Globus pallidus (tissue), 1 donor: ENCODE data around the gene BACE2.
"Not testable (repeated sequence)": the region's sequence is repeated elsewhere in the genome, so short reads cannot be mapped to it uniquely, and the experiment has no call there.

ENCODE experiments used
- DNase-seq: peaks from one replicate; pipeline ENCODE4 v3.0.0-alpha.2; 2015; ENCODE audit warnings: low spot score

BACE2 gene

DNA sequence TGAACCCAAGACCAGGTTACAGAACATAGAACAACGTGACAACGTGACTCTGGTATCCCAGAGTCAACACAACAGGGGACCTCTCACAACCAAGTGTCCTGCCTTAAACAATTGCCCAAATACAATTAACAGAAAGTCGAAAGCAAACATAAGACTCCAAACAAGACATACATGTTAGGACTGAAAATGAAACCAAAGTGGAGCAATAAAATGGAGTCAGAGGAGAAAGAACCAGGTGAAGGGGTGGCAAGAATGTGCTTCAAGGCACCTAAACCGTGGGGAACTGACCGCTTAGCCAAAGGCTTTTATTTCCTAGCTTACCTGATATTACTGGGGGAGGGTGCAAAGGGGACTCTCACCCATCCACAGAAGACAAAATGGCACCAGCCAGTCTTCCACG, 17.8 kb downstream of the BACE2 start:
- DNase-seq, result no peak

DNA sequence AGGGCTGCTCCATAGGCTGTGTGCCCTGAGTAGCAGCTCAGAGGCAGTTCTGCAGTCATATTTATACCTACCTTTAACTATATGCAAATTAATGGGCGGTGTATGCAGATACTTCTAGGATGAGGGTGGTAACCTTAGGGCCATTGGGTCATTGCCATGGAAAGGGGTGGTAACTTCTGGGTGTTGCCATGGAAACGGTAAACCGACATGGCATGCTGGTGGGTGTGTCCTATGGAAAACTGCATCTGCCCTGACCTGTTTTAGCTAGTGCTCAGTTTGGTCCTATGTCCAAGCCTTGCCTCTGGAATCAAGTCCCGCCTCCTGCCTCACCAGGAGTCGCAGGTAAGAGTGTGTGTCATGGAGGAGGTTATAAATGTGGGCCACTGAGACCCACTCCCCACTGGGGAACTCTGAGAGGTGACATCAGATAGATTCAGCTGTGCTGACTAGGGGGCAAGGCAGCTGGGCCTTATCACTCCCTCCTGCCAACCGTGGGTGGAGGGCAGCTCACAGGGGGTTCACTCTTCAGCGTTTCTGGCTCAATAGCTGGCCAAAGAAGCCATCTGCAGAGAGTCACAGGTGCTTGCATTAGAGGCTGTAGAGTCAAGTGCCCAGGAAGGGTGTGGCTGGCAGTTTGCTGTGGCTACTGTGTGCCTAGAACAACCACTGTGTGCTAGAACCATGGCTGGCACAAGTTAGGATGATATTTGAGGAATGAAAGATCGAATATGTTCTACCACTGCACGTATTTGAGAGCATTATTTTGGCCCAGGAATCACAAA, 19.0 kb downstream of the BACE2 start:
- DNase-seq, result no peak

DNA sequence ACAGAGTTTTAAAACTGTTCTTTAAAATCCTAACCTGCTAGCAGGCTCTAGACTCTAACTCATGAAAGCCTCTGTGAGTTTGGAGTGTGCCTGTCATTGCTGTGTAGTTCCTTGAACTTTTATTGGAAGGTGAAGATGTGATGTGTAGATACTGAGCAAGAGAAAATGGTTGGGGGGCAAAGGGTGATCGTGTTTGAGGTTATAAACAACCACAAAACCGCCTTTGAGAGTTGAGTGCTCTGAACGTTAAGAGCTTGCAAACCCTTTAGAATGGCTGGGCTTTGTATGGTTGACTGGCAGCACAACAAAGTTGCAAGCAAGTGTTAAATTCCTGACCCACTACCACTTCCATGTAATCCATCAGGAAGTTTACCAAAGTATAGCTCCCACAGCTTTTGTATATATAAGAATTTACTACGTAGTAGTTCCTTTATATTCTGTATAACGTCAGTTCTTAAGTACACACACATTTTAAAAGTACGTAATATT, 19.6 kb downstream of the BACE2 start:
- DNase-seq, result no peak

DNA sequence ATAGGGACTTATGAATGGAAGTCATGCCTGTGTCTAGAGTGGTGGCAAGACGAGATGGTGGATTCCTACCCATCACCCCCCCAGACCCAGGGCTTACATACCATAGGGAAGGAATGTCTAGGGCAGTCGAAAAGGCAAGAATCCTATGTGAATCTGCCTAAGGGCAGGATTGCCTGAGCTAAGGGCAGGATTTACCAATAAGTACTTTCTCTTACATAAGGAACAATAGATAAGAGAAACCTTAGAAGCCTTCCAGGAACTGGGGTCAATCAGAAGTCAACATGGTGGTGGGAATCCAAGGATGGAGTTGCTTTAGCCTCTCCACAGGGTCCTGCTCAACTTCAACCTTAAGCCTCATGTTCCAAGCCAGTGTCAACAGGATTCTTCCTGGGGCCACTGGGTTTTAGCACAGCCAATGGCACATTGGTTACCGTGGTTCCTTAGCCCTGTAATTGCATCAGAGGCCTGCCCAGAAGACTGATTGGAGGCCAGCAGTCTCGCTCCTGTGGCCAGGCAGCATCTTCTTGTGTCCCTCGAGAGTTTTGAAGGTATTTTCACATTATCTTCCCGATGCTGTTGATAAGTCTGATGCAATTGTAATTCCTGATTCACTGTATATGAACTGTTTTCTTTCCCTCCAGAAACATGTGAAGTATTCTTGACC, 20.7 kb downstream of the BACE2 start:
- DNase-seq, result no peak

DNA sequence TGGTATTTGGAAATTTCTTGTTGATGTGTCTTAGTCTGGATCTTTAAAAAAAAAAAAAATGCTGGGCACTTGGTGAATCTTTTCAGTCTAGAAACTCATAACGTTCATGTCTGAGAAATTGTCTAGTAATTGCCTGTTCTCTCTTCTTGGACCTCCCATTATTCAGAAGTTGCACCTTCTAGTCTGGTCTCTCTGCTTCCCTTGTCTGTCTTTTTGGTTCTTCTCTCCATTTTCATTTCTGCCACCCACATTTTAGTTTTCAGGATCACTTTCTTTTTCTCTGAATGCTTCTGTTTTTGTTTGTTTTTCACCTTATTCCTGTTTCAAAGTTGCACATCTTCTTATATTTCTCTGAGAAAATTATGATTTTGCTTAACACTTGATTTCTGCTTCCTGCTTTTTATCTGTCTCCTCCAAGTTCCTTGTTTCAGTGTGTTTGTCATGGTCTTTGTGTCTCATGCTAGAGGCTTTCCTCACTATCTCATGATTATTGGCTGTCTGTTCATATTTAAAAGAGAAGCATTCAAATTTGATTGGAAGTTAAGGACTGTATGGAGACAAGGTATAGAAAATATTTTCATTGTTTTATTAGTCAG, 21.3 kb downstream of the BACE2 start:
- DNase-seq, result no peak

DNA sequence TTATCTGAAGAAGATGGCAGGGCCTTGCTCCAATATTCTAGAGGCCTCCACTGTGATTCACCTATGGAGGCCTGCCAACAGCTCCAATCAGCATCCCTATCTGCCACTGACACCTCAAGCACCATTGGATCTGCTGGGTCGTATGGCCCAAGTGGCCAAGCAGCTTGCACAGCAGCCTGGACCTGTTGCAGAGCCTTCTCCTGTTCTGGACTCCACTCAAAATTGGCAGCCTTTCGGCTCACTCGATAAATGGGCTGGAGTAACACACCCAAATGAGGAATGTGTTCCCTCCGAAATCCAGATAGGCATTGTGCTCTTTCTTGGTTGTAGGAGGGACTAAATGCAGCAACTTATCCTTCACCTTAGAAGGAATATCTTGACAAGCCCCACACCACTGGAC, 24.6 kb downstream of the BACE2 start:
- DNase-seq, result not testable (repeated sequence)

DNA sequence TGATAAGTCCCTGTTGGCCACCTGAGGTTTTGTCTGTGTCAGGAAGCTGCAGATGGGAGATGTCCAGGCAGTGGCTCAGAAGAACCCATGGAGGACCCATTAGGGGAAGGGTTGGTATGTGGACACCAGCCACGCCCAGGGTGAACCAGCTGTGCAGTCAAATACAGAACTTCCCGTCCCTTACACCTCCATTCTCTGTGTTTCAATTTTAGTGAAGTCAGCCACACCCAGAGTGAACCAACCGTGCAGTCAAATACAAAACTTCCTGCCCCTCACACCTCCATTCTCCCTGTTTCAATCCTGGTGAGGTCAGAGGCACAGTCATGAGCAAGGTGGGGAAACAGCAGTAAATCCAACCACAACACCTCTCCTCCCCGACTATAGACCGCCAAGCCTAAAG, 27.4 kb downstream of the BACE2 start:
- no peak for DNase-seq

DNA sequence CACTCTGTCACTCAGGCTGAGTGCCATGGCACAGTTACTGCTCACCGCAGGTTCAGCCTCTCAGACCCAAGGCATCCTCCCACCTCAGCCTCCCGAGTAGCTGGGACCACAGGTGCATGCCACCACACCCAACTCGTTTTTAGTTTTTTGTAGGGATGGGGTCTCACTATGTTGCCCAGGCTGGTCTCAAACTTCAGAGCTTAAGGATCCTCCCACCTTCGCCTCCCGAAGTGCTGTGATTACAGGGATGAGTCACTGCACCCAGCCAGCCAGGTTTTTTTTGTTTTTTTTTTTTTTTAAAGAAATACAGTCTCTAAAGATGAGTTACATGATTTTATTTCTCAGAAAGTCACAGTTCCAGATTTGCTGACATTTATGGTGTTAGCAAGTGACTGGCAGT, 29.0 kb downstream of the BACE2 start:
- no peak for DNase-seq

DNA sequence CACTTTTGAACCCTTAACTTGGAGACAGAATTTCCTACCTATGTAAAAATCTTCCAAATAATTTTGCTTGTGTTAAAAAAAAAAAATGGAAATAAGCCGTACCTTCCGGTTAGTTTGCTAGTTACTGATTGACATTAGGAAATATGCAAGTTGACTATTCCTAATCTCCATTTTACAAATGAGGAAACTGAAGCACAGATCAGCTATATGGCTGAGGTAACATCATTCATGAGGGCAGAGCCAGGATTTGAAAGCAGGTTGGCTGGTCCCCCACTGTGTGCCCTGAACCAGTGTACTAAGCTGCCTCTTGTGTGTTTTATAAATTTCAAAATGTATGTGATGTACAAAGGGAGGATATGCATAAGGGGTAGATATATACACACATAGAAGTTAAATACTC, 29.6 kb downstream of the BACE2 start:
- DNase-seq, result no peak

DNA sequence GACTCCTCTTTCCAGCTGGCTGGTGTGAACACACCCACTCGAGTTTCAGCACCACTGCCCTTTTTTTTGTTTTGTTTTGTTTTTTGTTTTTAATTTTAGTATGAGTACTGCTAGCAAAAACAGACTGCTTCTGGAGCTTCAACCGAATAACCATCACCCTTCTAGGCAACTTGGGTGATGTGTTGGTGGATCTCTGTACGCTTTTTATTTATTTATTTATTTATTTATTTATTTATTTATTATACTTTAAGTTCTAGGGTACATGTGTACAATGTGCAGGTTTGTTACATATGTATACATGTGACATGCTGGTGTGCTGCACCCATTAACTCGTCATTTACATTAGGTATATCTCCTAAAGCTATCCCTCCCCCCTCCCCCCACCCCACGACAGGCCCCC, 30.7 kb downstream of the BACE2 start:
- not testable (repeated sequence) for DNase-seq

DNA sequence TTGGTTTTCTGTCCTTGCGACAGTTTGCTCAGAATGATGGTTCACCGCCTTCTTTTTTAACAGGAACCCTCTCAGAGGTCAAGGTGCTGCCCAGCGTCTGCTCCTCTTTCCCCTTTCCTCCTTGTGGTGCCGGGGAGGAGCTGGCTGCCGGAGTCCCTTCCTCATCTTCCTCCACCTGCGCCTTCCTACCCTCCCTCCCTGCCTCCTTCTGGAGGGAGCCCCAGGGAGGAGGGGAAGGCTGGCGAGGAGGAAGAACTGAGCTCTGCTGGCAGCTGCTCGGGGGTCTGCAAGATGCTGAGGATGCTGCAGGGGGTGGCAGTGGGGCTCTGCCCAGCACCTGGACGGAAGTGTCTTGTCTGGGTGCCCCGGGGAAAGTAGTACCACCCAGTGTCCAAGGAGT, 31.2 kb downstream of the BACE2 start:
- no peak for DNase-seq

DNA sequence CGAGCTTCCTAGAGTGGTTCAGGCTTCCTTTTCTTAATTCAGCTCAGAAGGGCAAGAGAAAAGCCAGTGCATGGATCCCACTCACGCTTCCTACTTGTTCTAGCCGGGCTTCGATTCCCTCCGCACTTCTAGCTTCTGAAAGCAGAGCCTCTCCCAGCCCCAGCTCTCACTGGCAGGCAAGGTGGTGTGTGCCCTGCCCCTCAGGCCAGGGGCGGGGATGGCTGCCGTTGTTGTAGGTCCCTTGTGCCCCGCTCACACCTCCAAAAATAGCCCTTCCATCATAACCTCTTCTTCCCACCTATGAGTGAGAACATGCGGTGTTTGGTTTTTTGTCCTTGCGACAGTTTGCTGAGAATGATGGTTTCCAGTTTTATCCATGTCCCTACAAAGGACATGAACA, 31.6 kb downstream of the BACE2 start:
- no peak for DNase-seq

DNA sequence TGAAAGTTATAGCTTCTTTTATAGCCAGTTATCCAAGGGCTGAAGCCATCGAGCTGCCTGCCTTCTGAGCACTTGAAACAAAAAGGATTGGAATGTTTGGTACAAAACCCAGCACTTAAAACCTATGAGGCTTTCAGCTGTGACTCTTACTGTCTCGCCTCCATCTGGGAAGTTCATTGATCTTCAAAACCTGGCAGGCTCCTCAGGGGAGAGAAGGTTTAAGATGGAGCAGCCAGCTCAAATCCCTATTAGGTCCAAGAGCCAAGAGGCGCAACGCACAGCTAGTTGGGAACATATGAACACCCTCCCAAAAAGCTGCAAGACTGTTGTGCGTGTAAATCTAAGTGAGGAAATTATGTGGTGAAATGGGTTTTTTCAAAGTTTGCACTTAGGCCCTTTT, 33.4 kb downstream of the BACE2 start:
- DNase-seq, result no peak

DNA sequence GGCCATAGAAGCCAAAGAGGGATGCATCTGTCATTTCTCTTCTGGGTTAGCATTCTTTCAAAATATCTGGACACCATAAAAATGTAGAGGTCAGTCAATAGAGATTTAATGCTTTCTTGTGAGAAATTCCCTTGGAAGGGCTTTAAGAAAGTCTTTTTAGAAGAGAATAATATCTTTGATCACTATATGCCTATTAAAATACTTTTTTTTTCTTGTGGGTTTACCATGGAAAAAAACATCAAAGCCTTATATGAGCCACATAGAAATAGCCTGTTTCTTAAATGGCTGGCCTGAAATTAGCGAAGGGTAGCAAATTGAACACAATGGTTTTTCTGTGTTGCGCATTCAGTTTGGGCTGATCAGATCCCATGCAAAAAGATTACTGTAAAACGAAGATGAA, 36.8 kb downstream of the BACE2 start:
- DNase-seq, result no peak

DNA sequence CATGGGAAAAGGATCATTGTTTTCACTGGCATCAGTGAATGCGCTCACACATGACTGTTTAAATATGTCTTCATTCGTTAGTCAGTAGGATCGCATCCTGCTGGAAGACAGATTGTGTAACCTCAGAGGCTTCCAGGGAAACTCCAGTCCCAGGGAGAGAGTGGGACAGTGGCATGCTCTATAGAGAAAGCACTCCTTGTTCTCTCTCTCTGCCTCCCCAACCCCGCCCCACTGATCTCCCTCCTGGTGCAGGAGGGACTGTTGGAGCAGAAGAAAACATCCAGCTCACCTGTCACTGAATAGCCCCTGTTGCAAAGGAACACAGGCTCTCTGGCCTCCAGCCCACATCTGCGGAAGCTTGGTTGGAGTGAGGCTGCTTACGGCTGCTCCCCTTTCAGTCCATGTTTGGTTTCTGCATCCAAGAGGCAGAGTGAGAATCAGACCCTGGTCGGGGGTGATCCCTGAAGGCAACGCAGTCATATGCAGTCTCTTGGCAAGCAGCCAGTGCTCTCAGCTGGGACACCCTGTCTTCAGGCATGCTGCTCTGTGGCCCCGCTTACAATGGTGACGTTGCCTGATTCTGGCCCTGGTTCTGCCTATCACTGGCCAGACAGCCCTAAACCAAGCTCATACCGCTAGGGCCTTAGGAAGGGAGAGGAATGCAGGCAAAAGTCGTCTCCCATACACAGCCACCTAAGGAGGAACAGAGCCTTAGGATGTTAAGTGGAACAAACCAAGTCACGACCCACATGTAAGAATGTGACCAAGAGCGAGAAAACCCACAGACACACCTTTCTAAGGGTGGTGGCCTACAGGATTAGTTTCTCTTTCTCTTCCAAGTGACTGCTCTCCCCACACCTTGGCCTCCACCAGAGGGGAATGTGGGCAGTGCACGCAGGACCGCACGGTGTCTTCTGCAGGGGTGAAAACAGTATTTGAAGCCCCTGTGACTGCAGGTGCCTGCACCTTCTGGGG, 39.7 kb downstream of the BACE2 start:
- peak; percentile 33 for DNase-seq

DNA sequence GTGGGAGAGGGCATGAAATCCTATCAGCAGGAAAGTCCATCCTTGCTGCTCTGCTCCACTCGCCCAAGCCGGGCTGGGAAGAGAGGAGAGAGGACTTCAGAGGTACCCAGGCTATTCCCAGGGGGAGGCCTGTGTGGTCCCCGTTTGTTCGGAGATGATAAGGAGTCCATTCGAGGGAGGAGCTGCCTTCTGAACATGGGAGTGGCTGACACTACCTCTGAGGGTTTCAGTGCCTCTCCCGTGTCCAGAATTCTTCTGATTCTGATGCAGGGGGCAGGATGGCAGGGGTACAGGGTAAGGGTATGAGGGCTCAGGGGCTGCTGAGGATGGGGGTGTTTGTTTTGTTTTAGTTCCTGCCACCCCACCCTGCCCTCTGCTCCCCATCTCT, 40.4 kb downstream of the BACE2 start:
- no peak for DNase-seq

DNA sequence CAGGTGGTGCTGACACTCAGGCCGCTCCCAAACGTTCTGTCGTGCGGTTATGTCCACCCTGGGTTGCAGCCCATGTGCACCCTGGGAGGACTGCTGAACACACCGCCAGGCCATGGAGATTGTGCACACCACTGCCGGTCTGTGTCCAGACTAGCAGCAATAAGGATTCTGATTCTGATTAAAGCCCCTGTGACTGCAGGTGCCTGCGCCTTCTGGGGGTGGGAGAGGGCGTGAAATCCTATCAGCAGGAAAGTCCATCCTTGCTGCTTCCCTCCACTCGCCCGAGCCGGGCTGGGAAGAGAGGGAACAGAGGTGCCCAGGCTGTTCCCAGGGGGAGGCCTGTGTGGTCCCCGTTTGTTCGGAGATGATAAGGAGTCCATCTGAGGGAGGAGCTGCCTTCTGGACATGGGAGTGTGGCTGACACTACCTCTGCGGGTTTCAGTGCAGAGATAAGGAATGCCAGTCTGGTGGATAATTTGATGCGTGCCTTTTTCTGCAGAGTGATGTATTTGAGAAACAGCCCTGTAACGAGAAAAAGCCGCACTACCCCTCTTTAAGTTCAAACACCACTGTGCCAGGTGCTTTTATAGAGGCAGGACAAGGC, 41.2 kb downstream of the BACE2 start:
- DNase-seq, result no peak

DNA sequence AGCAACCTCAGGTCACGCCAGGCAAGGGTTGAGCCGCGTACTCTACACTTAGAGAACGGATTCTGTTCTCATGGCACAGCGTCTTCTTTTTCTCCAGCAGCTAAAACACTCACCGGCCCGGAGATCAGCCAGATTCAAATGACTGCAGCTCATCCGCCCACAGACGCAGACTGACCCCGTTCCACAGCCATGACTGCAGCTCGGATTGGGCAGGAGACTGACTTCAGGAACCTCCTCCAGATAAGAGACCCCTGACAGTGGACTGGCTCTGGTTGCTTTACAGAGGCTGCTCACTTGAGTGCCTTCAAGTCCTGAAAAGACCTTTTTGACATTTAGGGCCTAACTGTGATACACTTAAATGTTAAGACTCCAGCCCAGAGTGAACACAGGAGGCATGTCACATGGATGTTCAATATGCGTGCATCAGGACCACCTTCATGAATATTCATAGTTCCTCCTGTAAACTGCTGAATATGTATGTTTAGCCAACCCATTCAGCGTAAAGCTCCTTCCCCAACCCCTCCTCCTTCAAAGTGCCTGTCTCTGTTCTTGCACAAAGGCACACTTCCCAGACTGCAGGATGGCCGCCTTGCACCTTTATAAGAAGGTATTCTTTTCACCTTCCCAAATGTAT, 42.6 kb downstream of the BACE2 start:
- no peak for DNase-seq

DNA sequence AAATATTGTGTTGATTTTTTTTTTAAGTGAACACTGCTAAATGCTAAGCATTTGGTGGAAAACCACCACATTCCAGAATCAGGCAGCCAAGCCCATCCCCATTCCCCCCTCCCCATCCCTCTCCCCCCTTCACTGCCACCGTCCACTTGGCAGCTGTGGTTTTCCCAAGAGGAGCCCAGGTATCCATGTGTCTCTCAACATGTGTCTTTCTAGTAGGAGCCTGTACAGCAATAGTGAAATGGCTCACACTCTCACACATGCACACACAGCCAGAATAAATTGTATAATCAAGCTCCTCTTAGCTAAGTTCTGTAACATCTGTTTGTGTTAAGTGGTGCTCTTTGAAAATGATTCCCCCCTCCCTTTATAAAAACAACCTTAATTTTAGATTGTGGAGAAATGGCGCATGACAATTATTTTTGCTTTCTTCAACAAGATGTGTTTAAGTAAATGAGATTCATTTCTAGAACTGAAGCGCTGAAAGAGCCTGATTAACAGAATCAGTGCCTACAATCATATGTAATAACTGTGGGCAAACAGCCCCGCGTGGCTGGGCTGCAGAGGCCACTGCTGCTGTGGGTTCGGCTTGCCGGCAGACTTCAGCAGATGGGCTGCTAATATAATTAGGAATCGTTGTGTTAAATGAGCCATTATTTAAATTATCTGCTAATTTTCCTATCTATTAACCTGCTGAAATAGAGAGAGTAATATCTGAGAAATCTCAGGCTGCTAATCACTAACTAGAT, 43.3 kb downstream of the BACE2 start:
- DNase-seq, result no peak

DNA sequence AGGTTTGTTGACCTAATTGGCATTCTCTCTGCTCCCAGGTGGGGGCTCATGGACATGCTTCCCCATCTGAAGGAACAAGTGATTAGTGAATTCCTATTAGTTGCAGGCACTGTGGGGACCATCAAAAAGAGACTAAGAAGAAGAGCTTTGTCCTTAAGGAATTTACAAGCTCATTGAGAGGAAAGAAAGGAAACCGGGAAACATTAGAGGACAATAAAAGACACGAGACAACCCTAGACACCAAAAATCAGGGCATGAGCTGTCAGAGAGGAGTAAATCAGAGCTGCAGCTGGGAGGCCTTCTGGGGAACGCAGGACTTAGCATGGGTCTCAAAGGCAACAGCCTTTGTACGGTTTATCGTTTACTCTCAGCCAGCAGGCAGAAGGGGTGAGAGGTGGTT, 45.1 kb downstream of the BACE2 start:
- DNase-seq, result no peak
